ENCODE data around the gene CD58. TPM values are rescaled to one million over a fixed set of nuclear protein-coding genes. Genes with fewer than 3 reads are reported as not detected.
A peak's percentile ranks its signal among the peaks of the same experiment; 100 is the strongest.

The CD58 gene
- total and polyA plus RNA-seq, 11 donors: 19.6 to 45.8 (median 30.8) TPM

- Histone ChIP-seq H3K27me3 (no peaks in the 10 kb centered on the region), H3K36me3 (no peaks in the 10 kb centered on the region), H3K27ac (peak overlapping the region in 8 of 12 donors; percentile 1 to 70 (median 14)), H3K9me3 (no peaks in the 10 kb centered on the region), H3K4me3 (no peak overlapping the region), H3K4me1 (peaks cover 0 to 95% (median 34%) of the 10 kb centered on the region in 12 donors)
- TF ChIP-seq POLR2A (IDR thresholded peaks at IDR 0.05) (no peak), CTCF (IDR thresholded peaks at IDR 0.05) (no peak)
- DNase-seq: peak in 3 of 5 donors; percentile 54 to 82 (median 72)
- intact Hi-C loops (cut with DNase I): loop anchor here in 1 of 10 donors (5.0 kb wide), 1 partner anchor 54 kb away; no protein-coding TSS in a partner anchor
- ATAC-seq: peak; percentile 45 to 87 (median 80)
- 66 to 76% (median 73%) methylated on average over 6 of the region's 6 CpGs for WGBS, 4 donors
These were observed 14.4 kb downstream of the CD58 start for GRCh38 chr1:116556289-116557006.

GRCh38 chr1:116554924-116555323 lies 15.9 kb downstream of the CD58 start:
- Histone ChIP-seq H3K36me3 (no peaks in the 10 kb centered on the region), H3K4me1 (peaks cover 0 to 87% (median 32%) of the 10 kb centered on the region in 12 donors)
- ATAC-seq: peak; percentile 47 to 74 (median 60)

GRCh38 chr1:116553386-116554115 lies 17.3 kb downstream of the CD58 start:
- intact Hi-C loops (cut with DNase I): no loop called here
- DNase-seq: no peak
- peaks cover 0 to 74% (median 29%) of the 10 kb centered on the region in 12 donors for H3K4me1 ChIP-seq
- no peak overlapping the region for H3K4me3 ChIP-seq
- no peaks in the 10 kb centered on the region for H3K27me3 ChIP-seq
- H3K27ac ChIP-seq: no peak overlapping the region
- no peaks in the 10 kb centered on the region for H3K9me3 ChIP-seq
- TF ChIP-seq POLR2A (IDR thresholded peaks at IDR 0.05) (no peak), CTCF (IDR thresholded peaks at IDR 0.05) (no peak)
- 95 to 100% (median 98%) methylated on average over 1 of the region's 1 CpG for WGBS, 4 donors
- no peaks in the 10 kb centered on the region for H3K36me3 ChIP-seq
- no peak for ATAC-seq

More at GRCh38 chr1:116554924-116555323, 15.9 kb downstream of the CD58 start:
- no peak for DNase-seq
- intact Hi-C loops (cut with DNase I): loop anchor here in 1 of 10 donors (5.0 kb wide), 1 partner anchor 53 kb away; no protein-coding TSS in a partner anchor
- Histone ChIP-seq H3K9me3 (no peaks in the 10 kb centered on the region), H3K4me3 (no peak overlapping the region), H3K27me3 (no peaks in the 10 kb centered on the region), H3K27ac (peak overlapping the region in 4 of 12 donors; percentile 1 to 54 (median 7))
- TF ChIP-seq POLR2A (IDR thresholded peaks at IDR 0.05) (no peak), CTCF (IDR thresholded peaks at IDR 0.05) (no peak)
- WGBS, 4 donors: 53 to 65% (median 61%) methylated on average over 2 of the region's 2 CpGs
